ENCODE data around the gene HOXA6. TPM values are rescaled to one million over a fixed set of nuclear protein-coding genes. Genes with fewer than 3 reads are reported as not detected.

The HOXA6 gene
- total and polyA plus RNA-seq, 9 of the 15 experiments (the other 6 are each of a cell fraction or from before 2014, with no cell fraction given) = not detected

DNA sequence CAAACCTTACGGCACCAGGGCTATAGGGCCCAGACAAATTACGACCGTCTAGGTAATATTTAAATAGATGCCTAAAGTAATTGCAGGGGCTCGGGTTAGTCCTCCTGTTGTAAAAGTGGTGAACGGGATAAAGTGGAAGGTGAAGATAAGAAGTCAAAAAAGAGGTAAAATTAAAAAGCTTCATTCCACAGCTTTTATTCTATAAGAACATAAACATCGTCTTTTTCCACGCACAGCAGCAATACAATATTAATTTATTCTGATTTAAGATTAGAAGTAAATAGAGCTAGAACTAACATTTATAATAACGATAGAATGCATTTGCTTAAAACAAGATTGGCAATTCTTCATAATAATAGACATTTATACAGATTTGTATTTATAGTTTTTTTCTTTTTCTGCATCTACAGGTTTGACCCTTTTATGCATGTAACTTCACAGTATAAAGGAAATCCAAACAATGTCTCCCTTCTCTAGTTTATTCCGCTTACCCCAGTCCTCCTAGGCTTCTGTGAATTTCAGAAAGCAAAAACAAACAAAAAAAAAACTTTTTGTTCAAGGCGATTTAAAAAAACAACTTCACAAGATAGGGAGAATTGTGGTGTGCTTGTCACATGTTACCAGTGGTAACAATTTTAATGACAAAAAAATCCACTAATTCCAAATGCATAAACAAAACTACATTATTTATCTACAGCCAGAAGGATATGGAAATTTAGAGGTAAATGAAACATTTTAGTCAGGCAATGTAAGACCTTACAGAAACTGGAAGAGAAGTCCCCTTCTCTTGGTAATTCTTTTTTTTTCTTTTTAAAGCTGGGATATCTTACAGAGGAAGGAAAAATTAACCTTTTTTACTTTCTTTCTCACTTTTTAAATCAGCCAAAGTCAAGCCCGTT lies 23.1 kb upstream of the HOXA6 start:
- H3K9me3 ChIP-seq (replicated peaks; ENCODE audit: control insufficient read depth, insufficient read depth, low read depth, low read length) = no peaks in the 10 kb centered on the region
- H3K27me3 ChIP-seq (ENCODE audit: control insufficient read depth in 2 of 2, insufficient read depth in 2 of 2, low read length in 2 of 2) = peaks cover 28 to 72% of the 10 kb centered on the region in 2 experiments; a peak in 4 of 5 replicates
- H3K4me1 ChIP-seq (replicated peaks in 1 of 2; ENCODE audit: control insufficient read depth in 2 of 2, insufficient read depth in 2 of 2, low read length in 2 of 2) = peaks cover 0 to 3% of the 10 kb centered on the region in 2 experiments; a peak in 1 of 5 replicates
- no peak overlapping the region for H2AFZ ChIP-seq (ENCODE audit: low read depth, low read length)
- no peak overlapping the region for H3K27ac ChIP-seq (ENCODE audit: extremely low read depth, low read depth, low read length)
- H3K79me2 ChIP-seq (ENCODE audit: control insufficient read depth, insufficient read depth, low read length) = no peaks in the 10 kb centered on the region
- intact Hi-C loops (cut with micrococcal nuclease) (no loop called here), in situ Hi-C loops (cut with MboI) (loop anchor here (25.0 kb wide), 3 partner anchors 658 to 1283 kb away; no protein-coding TSS in a partner anchor)
- CTCF ChIA-PET (ENCODE audit: low intra/inter-chr PET ratio) = no interaction called here
- FAIRE-seq (peak; percentile 77), ATAC-seq (no peak), DNase-seq (ENCODE audit: extremely low read depth in 1 of 4, low spot score in 3 of 4) (no peak)
- H3K4me3 ChIP-seq = no peak overlapping the region
- H4K20me1 ChIP-seq (replicated peaks; ENCODE audit: control insufficient read depth, insufficient read depth, low read length) = no peaks in the 10 kb centered on the region
- no peak overlapping the region for H3K9ac ChIP-seq (ENCODE audit: insufficient read depth in 1 of 2, low read depth in 2 of 2, low read length in 2 of 2)
- BruUV-seq (replicated peaks) = no TSS peak
- POLR2A ChIA-PET = interaction anchor here (0.8 kb wide), 1 partner anchor 10 kb away, joined by 3 read pairs; no protein-coding TSS in a partner anchor
- no peak overlapping the region for H3K4me2 ChIP-seq (ENCODE audit: insufficient read depth, low read length)
- H3K36me3 ChIP-seq (ENCODE audit: control insufficient read depth, insufficient read depth, low read length) = no peaks in the 10 kb centered on the region
- H3K9me1 ChIP-seq (ENCODE audit: control insufficient read depth, insufficient read depth, low read length) = no peaks in the 10 kb centered on the region
- WGBS (ENCODE audit: insufficient coverage, low coverage, missing lambda C conversion rate) = 4% methylated on average over 10 of the region's 11 CpGs
- TF ChIP-seq FOXK1 (CRISPR knock-in tag; IDR thresholded peaks at IDR 0.05; ENCODE audit: borderline replicate concordance) (no peak), ID3 (CRISPR knock-in tag; IDR thresholded peaks at IDR 0.05) (no peak), ID3 (tag; IDR thresholded peaks at IDR 0.05) (no peak), ZBTB43 (CRISPR knock-in tag; IDR thresholded peaks at IDR 0.05) (no peak), ETV1 (tag; conservative IDR thresholded peaks at IDR 0.05; ENCODE audit: low read depth) (no peak), POLR2AphosphoS5 (IDR thresholded peaks at IDR 0.05; ENCODE audit: control insufficient read depth, insufficient read depth, low read depth, low read length) (no peak), GTF2F1 (IDR thresholded peaks at IDR 0.05; ENCODE audit: low read depth, low read length) (no peak), NUFIP1 (IDR thresholded peaks at IDR 0.05; ENCODE audit: partially characterized antibody) (no peak), AFF1 (IDR thresholded peaks at IDR 0.05; ENCODE audit: low read depth in 1 of 2, partially characterized antibody in 2 of 2) (no peak), CREB1 (IDR thresholded peaks at IDR 0.05) (no peak), CREB1 (CRISPR knock-in tag; IDR thresholded peaks at IDR 0.05) (no peak), ZBTB33 (CRISPR knock-in tag; IDR thresholded peaks at IDR 0.05) (no peak), ZNF24 (IDR thresholded peaks at IDR 0.05) (no peak)
